Ishikawa (cell line): Measurements from ENCODE around the gene NAAA.

ENCODE experiments used
- CEBPB ChIP-seq: IDR thresholded peaks from 2 replicates; pipeline ENCODE4 v1.6.1; 2012
- CREB1 ChIP-seq: IDR thresholded peaks from 2 replicates; pipeline ENCODE4 v1.6.1; 2012; ENCODE audit warnings: low read depth
- EGR1 ChIP-seq: IDR thresholded peaks from 2 replicates; pipeline ENCODE4 v1.6.1; 2012
- EP300 ChIP-seq: IDR thresholded peaks from 2 replicates; pipeline ENCODE4 v1.6.1; 2012; ENCODE audit warnings: borderline replicate concordance
- FOXM1 ChIP-seq: IDR thresholded peaks from 2 replicates; pipeline ENCODE4 v1.6.1; 2012; ENCODE audit warnings: low read depth, borderline replicate concordance
- RAD21 ChIP-seq: IDR thresholded peaks from 2 replicates; pipeline ENCODE4 v1.6.1; 2012; ENCODE audit warnings: low read depth
- REST ChIP-seq: IDR thresholded peaks from 2 replicates; pipeline ENCODE4 v1.6.1; 2012; ENCODE audit warnings: low read depth, mild to moderate bottlenecking
- TAF1 ChIP-seq: IDR thresholded peaks from 2 replicates; pipeline ENCODE4 v1.6.1; 2012; ENCODE audit warnings: low read depth, mild to moderate bottlenecking
- TCF12 ChIP-seq: IDR thresholded peaks from 2 replicates; pipeline ENCODE4 v1.6.1; 2012; ENCODE audit warnings: low read depth
- TEAD4 ChIP-seq: IDR thresholded peaks from 2 replicates; pipeline ENCODE4 v1.6.1; 2012
- YY1 ChIP-seq: IDR thresholded peaks from 2 replicates; pipeline ENCODE4 v1.6.1; 2012; ENCODE audit warnings: low read depth
- ZBTB7A ChIP-seq: IDR thresholded peaks from 2 replicates; pipeline ENCODE4 v1.6.1; 2012; ENCODE audit warnings: low read depth
- TF ChIP-seq, protein P1 (sequence below): IDR thresholded peaks from 2 replicates; pipeline ENCODE4 v1.6.1; 2012
- TF ChIP-seq, protein P2 (sequence below): IDR thresholded peaks from 2 replicates; pipeline ENCODE4 v1.6.1; 2012

DNA sequence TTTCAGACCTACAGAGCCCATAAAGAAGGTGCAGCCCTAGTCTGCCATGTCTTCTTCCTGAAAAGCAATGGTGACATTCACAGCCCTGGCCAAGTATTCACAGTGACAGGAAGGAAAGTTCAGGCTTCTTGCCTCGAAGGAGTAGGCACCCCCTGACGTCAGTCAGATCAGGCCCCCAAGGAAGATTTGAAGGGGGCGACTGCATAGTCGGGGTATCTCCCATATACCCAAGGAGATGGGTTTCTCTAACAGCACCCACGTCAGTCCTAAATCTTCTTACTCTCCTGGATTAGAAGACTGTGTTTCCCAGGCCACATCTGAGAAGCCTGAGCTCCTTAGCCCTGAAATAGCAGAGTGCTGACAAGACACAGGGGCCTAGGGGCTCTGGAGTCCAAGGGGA is 38.5 kb downstream of the NAAA start, which contains the start of gene PPEF2:
- TF ChIP-seq EP300 (no peak), ZBTB7A (no peak), EGR1 (no peak), CEBPB (no peak), YY1 (no peak), TAF1 (no peak), TEAD4 (no peak), REST (no peak), FOXM1 (no peak), TCF12 (no peak), CREB1 (no peak), RAD21 (no peak)
- TF ChIP-seq, protein P1, sequence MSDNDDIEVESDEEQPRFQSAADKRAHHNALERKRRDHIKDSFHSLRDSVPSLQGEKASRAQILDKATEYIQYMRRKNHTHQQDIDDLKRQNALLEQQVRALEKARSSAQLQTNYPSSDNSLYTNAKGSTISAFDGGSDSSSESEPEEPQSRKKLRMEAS = no peak
- TF ChIP-seq, protein P2, sequence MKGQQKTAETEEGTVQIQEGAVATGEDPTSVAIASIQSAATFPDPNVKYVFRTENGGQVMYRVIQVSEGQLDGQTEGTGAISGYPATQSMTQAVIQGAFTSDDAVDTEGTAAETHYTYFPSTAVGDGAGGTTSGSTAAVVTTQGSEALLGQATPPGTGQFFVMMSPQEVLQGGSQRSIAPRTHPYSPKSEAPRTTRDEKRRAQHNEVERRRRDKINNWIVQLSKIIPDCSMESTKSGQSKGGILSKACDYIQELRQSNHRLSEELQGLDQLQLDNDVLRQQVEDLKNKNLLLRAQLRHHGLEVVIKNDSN = no peak
